ENCODE data around the gene RPS25. TPM values are rescaled to one million over a fixed set of nuclear protein-coding genes. Genes with fewer than 3 reads are reported as not detected.
A peak's percentile ranks its signal among the peaks of the same experiment; 100 is the strongest.

RPS25 gene
- total and polyA plus RNA-seq, 12 donors, result 743 to 1,607 (median 838) TPM

DNA sequence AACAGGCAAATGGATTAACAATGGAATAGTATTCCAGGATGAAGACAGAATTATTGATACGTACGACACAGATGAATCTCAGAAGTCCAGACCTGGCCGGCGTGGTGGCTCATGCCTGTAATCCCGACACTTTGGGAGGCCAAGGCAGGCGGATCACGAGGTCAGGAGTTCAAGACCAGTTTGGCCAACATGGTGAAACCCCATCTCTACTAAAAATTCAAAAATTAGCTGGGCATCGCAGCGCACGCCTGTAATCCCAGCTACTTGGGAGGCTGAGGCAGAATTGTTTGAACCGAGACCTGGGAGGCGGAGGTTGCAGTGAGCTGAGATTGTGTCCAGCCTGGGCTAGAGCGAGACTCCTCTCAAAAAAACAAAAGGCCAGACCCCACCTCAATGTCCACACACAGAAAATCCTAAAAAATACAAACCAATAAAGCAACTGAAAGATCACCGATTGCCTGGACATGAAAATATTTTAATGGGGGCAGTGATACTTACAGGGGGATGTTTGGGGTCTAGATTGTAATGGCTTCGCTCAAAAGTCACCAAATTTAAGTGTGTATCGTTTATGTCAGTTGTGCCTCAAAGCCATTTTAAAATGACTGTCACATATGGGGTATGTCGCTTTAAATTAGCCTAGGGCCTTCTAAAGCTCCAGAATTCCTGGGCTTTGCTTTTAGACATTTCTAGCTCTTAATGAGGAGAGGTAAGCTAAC is 3.8 kb downstream of the RPS25 start:
- Histone ChIP-seq H3K4me3 (no peak overlapping the region), H3K36me3 (peaks cover 0 to 79% (median 20%) of the 10 kb centered on the region in 9 donors), H3K27me3 (no peaks in the 10 kb centered on the region), H3K27ac (no peak overlapping the region), H3K9me3 (no peaks in the 10 kb centered on the region), H3K4me1 (peaks cover 2 to 27% (median 21%) of the 10 kb centered on the region in 9 donors)
- intact Hi-C loops (cut with DNase I), result loop anchor here in 1 of 10 donors (10.0 kb wide), 1 partner anchor 50 kb away; the partner anchor contains the start of gene VPS11
- TF ChIP-seq CTCF (IDR thresholded peaks at IDR 0.05), result no peak
- no peak for ATAC-seq
- 95 to 96% methylated on average over 17 of the region's 17 CpGs for WGBS, 2 donors
- no peak for DNase-seq

GRCh38 chr11:119012629-119013170 is 5.4 kb downstream of the RPS25 start:
- intact Hi-C loops (cut with DNase I), result loop anchor here in 1 of 10 donors (10.0 kb wide), 1 partner anchor 52 kb away; the partner anchor contains the start of gene VPS11
- H3K36me3 ChIP-seq, result peaks cover 0 to 95% (median 20%) of the 10 kb centered on the region in 9 donors
- TF ChIP-seq CTCF (IDR thresholded peaks at IDR 0.05), result no peak
- DNase-seq (no peak), ATAC-seq (no peak)
- H3K4me3 ChIP-seq, result no peak overlapping the region
- no peaks in the 10 kb centered on the region for H3K27me3 ChIP-seq
- 80 to 84% methylated on average over 3 of the region's 3 CpGs for WGBS, 2 donors
- H3K9me3 ChIP-seq, result no peaks in the 10 kb centered on the region
- H3K27ac ChIP-seq, result no peak overlapping the region
- peaks cover 2 to 23% (median 18%) of the 10 kb centered on the region in 9 donors for H3K4me1 ChIP-seq

- Histone ChIP-seq H3K36me3 (peaks cover 0 to 99% (median 20%) of the 10 kb centered on the region in 9 donors), H3K27ac (no peak overlapping the region), H3K4me1 (peaks cover 0 to 16% (median 10%) of the 10 kb centered on the region in 9 donors), H3K9me3 (no peaks in the 10 kb centered on the region), H3K27me3 (no peaks in the 10 kb centered on the region), H3K4me3 (no peak overlapping the region)
- ATAC-seq (no peak), DNase-seq (no peak)
- intact Hi-C loops (cut with DNase I), result loop anchor here in 1 of 10 donors (10.0 kb wide), 1 partner anchor 53 kb away; the partner anchor contains the start of gene VPS11
- WGBS, 2 donors, result 89 to 95% methylated on average over 6 of the region's 6 CpGs
- TF ChIP-seq CTCF (IDR thresholded peaks at IDR 0.05), result no peak
These were observed 6.6 kb downstream of the RPS25 start for GRCh38 chr11:119011476-119012053.

DNA sequence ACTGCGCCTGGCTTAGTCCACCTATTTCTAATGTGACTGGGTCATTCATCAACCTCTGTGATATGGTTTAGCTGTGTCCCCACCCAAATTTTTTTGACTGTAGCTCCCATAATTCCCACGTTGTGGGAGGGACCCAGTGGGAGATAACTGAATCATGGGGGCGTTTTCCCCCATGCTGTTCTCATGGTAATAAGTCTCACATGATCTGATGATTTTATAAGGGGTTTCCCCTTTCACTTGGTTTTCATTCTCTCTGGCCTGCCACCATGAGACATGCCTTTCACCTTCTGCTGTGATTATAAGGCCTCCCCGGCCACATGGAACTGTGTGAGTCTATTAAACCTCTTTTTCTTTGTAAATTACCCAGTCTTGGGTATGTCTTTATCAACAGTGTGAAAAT is 11.5 kb downstream of the RPS25 start:
- Histone ChIP-seq H3K36me3 (peaks cover 0 to 99% (median 16%) of the 10 kb centered on the region in 9 donors), H3K27me3 (no peaks in the 10 kb centered on the region), H3K4me3 (no peak overlapping the region), H3K4me1 (peaks cover 0 to 8% (median 0%) of the 10 kb centered on the region in 9 donors), H3K9me3 (no peaks in the 10 kb centered on the region), H3K27ac (peak overlapping the region in 1 of 10 donors; percentile 9)
- WGBS, 2 donors, result 81 to 85% methylated on average over 4 of the region's 4 CpGs
- ATAC-seq (no peak), DNase-seq (no peak)
- intact Hi-C loops (cut with DNase I), result no loop called here
- no peak for TF ChIP-seq CTCF (IDR thresholded peaks at IDR 0.05)

Data from heart right ventricle (tissue), 16 donors.